Sigmoid colon (tissue), 4 donors: Measurements from ENCODE around the gene DMRT1.

ENCODE experiments used
- POLR2A ChIP-seq, 2 donors: fragments of 450-650 bp; IDR thresholded peaks; one replicate each; pipeline ENCODE4 v1.6.1; 2016; ENCODE audit warnings: antibody characterized with exemption in 2 of 2, mild to moderate bottlenecking in 2 of 2, moderate library complexity in 2 of 2
- POLR2AphosphoS5 ChIP-seq, 4 donors: sonication (generic); formaldehyde crosslinking; IDR thresholded peaks; one replicate each; pipeline ENCODE4 v1.6.1; 2017; ENCODE audit warnings: antibody characterized with exemption in 4 of 4
- TF ChIP-seq, protein P1 (sequence below), 4 experiments: fragments of 450-650 bp in 3 of 4; fragments of 200-600 bp in 1 of 4; IDR thresholded peaks; one replicate each; pipeline ENCODE4 v1.5.1; 2016 to 2019; ENCODE audit warnings: antibody characterized with exemption in 4 of 4, mild to moderate bottlenecking in 3 of 4, moderate library complexity in 2 of 4

DNA sequence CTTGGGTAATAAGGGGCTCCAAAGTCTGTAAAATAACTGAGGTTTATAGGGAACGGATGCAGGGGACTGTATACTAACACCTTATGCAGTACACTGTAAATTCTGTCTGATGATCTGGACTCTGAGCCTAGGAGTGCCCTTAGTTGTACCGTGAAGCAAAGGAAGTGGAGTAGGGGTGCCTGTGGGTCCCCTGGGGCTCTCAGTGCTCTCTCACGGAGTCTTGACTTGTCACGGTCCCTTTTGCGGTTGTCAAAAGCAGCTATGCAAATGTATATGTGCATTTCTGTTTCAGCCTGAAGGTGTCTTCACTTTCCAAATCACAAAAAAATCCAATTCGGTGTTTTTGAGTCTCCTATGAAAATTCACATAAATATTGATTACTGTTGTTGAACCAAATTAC lies 17.8 kb downstream of the DMRT1 start:
- TF ChIP-seq, protein P1, sequence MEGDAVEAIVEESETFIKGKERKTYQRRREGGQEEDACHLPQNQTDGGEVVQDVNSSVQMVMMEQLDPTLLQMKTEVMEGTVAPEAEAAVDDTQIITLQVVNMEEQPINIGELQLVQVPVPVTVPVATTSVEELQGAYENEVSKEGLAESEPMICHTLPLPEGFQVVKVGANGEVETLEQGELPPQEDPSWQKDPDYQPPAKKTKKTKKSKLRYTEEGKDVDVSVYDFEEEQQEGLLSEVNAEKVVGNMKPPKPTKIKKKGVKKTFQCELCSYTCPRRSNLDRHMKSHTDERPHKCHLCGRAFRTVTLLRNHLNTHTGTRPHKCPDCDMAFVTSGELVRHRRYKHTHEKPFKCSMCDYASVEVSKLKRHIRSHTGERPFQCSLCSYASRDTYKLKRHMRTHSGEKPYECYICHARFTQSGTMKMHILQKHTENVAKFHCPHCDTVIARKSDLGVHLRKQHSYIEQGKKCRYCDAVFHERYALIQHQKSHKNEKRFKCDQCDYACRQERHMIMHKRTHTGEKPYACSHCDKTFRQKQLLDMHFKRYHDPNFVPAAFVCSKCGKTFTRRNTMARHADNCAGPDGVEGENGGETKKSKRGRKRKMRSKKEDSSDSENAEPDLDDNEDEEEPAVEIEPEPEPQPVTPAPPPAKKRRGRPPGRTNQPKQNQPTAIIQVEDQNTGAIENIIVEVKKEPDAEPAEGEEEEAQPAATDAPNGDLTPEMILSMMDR (IDR thresholded peaks at IDR 0.05), result no peak
- TF ChIP-seq POLR2A (IDR thresholded peaks at IDR 0.05) (no peak), POLR2AphosphoS5 (IDR thresholded peaks at IDR 0.05) (no peak)
